Lower leg skin (tissue), 4 donors: ENCODE results near the gene PLXNB1. TPM values are rescaled to one million over a fixed set of nuclear protein-coding genes. Genes with fewer than 3 reads are reported as not detected.
A peak's percentile ranks its signal among the peaks of the same experiment; 100 is the strongest.

Source experiments
- DNase-seq, 2 donors: peaks; one replicate each; pipeline ENCODE4 v3.0.0-alpha.2; 2019; ENCODE audit warnings: low spot score in 2 of 2
- H3K4me3 ChIP-seq: fragments of 200-600 bp; sonication (generic); 2 replicates; pipeline ENCODE4 v1.5.1; 2017; ENCODE audit warnings: mild to moderate bottlenecking, low read depth; ENCODE audit not compliant: poor library complexity, severe bottlenecking
- POLR2A ChIP-seq, 2 donors: fragments of 450-650 bp; IDR thresholded peaks; one replicate each; pipeline ENCODE4 v1.6.1; 2016 to 2017; ENCODE audit warnings: antibody characterized with exemption in 2 of 2, mild to moderate bottlenecking in 1 of 2, moderate library complexity in 1 of 2
- WGBS, 2 donors: methylation state at CpG; one replicate each; pipeline ENCODE4 v1.1.5; 2018; 5-methylcytosine and 5-hydroxymethylcytosine counted together
- intact Hi-C: fragments of 100-400 bp; cut with DNase I; formaldehyde crosslinking; loops from one replicate; pipeline ENCODE4 v1.15.0; 2023; ENCODE audit warnings: low total_unique reads
- total RNA-seq, 4 donors: library from RNA; depleted of rRNA; stranded (reverse); fragments of >200 nt; gene quantifications; one replicate each; pipeline ENCODE4 v1.1.0, GENCODE V29; 2016
- TF ChIP-seq, protein P1 (sequence below), 3 donors: fragments of 450-650 bp; IDR thresholded peaks; one replicate each; pipeline ENCODE4 v1.5.1; 2016; ENCODE audit warnings: antibody characterized with exemption in 3 of 3, mild to moderate bottlenecking in 3 of 3, moderate library complexity in 2 of 3

The PLXNB1 gene
- total RNA-seq, 4 donors from 2014 or later = 111 to 227 (median 145) TPM

DNA sequence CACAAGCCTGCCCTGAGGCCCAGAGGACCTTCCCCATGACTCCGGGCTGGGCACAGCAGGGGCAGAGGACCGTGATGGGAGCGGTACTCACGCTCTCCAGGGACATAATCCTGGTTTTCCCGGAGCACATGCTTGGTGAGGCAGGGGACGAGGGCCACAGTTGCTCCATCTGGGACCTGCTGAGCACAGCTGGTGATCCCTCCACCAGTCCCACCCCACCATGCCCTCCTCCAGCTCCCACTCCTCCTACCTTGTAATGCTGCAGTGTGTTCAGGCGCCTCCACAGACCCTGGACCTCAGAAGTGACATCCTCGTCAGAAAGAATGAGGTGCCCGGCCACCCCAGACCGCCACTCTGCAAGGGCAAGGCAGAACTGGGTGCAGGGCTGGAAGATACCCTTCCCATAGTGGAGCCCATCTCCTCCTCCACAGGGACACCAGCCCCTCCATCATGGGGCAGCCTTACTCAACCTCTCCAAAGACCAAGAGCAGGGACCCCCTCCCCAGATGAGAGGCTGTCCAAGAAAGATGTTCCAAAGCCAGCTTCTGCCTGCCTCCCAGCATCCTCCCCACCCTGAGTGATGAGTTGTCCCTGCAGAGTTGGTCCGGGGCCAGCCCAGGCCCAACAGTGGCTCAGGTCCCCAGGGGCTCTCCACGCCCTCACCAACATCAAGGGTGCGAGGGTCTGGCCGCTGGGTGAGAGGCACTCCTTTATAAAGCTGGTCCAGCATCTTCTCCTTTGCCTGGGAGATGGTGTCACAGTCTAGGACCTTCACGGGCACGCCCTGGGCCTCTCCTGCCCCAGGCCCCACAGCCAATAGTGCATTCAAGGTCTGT lies 19.5 kb downstream of the PLXNB1 start:
- TF ChIP-seq, protein P1, sequence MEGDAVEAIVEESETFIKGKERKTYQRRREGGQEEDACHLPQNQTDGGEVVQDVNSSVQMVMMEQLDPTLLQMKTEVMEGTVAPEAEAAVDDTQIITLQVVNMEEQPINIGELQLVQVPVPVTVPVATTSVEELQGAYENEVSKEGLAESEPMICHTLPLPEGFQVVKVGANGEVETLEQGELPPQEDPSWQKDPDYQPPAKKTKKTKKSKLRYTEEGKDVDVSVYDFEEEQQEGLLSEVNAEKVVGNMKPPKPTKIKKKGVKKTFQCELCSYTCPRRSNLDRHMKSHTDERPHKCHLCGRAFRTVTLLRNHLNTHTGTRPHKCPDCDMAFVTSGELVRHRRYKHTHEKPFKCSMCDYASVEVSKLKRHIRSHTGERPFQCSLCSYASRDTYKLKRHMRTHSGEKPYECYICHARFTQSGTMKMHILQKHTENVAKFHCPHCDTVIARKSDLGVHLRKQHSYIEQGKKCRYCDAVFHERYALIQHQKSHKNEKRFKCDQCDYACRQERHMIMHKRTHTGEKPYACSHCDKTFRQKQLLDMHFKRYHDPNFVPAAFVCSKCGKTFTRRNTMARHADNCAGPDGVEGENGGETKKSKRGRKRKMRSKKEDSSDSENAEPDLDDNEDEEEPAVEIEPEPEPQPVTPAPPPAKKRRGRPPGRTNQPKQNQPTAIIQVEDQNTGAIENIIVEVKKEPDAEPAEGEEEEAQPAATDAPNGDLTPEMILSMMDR (IDR thresholded peaks at IDR 0.05) = no peak
- no peak for TF ChIP-seq POLR2A (IDR thresholded peaks at IDR 0.05)
- WGBS, 2 donors = 93 to 94% methylated on average over 15 of the region's 16 CpGs
- H3K4me3 ChIP-seq = no peak overlapping the region
- intact Hi-C loops = no loop called here
- DNase-seq = peak; percentile 12 to 79

- peak in 1 of 2 donors; percentile 13 for DNase-seq
- intact Hi-C loops = no loop called here
- WGBS, 2 donors = 92 to 93% methylated on average over 26 to 30 of the region's 31 CpGs
- no peak for TF ChIP-seq POLR2A (IDR thresholded peaks at IDR 0.05)
- TF ChIP-seq, protein P1 (IDR thresholded peaks at IDR 0.05) = no peak
- no peak overlapping the region for H3K4me3 ChIP-seq
These were observed 20.3 kb downstream of the PLXNB1 start for GRCh38 chr3:48409291-48410201.

DNA sequence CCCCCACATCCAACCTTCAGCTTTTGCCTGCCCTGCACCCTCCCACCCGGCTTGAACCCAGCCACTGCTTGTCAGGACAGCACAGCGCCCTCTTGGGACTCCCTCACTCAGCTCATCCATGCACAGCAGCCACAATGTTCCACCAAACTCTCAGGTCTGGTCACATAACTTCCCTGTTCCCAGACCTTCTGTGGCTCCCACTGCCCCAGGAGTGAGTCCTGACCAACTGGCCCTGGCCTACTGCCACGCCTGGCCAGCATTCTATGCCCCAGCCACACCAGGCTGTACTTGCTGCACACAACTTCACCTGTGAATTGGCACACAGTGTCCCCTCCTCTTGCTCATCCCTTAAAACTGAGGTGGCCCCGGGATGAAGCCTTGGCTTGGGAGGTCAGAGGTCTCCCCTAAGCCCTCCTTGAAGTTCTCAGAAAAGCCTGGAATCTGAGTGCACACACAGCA lies 21.0 kb downstream of the PLXNB1 start:
- TF ChIP-seq POLR2A (IDR thresholded peaks at IDR 0.05) = no peak
- TF ChIP-seq, protein P1 (IDR thresholded peaks at IDR 0.05) = no peak
- intact Hi-C loops = no loop called here
- peak in 1 of 2 donors; percentile 72 for DNase-seq
- no peak overlapping the region for H3K4me3 ChIP-seq
- 81 to 87% methylated on average over 4 of the region's 4 CpGs for WGBS, 2 donors

GRCh38 chr3:48407542-48408099 lies 22.3 kb downstream of the PLXNB1 start:
- no peak overlapping the region for H3K4me3 ChIP-seq
- WGBS, 2 donors = 86 to 88% methylated on average over 8 of the region's 8 CpGs
- TF ChIP-seq POLR2A (IDR thresholded peaks at IDR 0.05) = no peak
- TF ChIP-seq, protein P1 (IDR thresholded peaks at IDR 0.05) = no peak
- no peak for DNase-seq
- intact Hi-C loops = no loop called here

GRCh38 chr3:48406443-48407431 lies 23.1 kb downstream of the PLXNB1 start:
- TF ChIP-seq, protein P1 (IDR thresholded peaks at IDR 0.05) = no peak
- TF ChIP-seq POLR2A (IDR thresholded peaks at IDR 0.05) = no peak
- H3K4me3 ChIP-seq = no peak overlapping the region
- intact Hi-C loops = no loop called here
- 86% methylated on average over 18 of the region's 18 CpGs for WGBS, 2 donors
- peak in 1 of 2 donors; percentile 84 for DNase-seq
